IMR-90 (cell line): ENCODE measurements around the gene INAFM1.

Source experiments
- BHLHE40 ChIP-seq: fragments of 150-350 bp; IDR thresholded peaks from 2 replicates; pipeline ENCODE4 v1.6.1; 2016; ENCODE audit warnings: mild to moderate bottlenecking, low read depth, low read length
- CEBPB ChIP-seq: IDR thresholded peaks from 2 replicates; pipeline ENCODE4 v1.6.1; 2012; ENCODE audit warnings: low read depth, low read length, improper control_type of control experiment
- CTCF ChIP-seq: conservative IDR thresholded peaks from 2 replicates; pipeline ENCODE4 v1.5.1; 2012; ENCODE audit warnings: mild to moderate bottlenecking, low read depth, low read length, improper control_type of control experiment
- FOS ChIP-seq: fragments of 150-350 bp; IDR thresholded peaks from 2 replicates; pipeline ENCODE4 v1.6.1; 2016; ENCODE audit warnings: low read depth, low read length
- MAFK ChIP-seq: IDR thresholded peaks from 2 replicates; pipeline ENCODE4 v1.6.1; 2012; ENCODE audit warnings: low read depth, low read length, improper control_type of control experiment
- NFE2L2 ChIP-seq: fragments of 150-350 bp; IDR thresholded peaks from 2 replicates; pipeline ENCODE4 v1.6.1; 2016; ENCODE audit warnings: low read depth, mild to moderate bottlenecking, low read length
- POLR2A ChIP-seq: IDR thresholded peaks from 2 replicates; pipeline ENCODE4 v1.6.1; 2012; ENCODE audit warnings: mild to moderate bottlenecking, low read depth, low read length
- RAD21 ChIP-seq: IDR thresholded peaks from 2 replicates; pipeline ENCODE4 v1.6.1; 2012; ENCODE audit warnings: low read length, improper control_type of control experiment
- RFX5 ChIP-seq: IDR thresholded peaks from 2 replicates; pipeline ENCODE4 v1.8.0; 2012; ENCODE audit warnings: low read depth, mild to moderate bottlenecking, low read length, moderate library complexity
- SMC3 ChIP-seq: fragments of 150-350 bp; IDR thresholded peaks from 2 replicates; pipeline ENCODE4 v1.6.1; 2016; ENCODE audit warnings: low read depth, mild to moderate bottlenecking, antibody characterized with exemption, low read length, moderate library complexity
- USF2 ChIP-seq: fragments of 150-350 bp; IDR thresholded peaks from 2 replicates; pipeline ENCODE4 v1.6.1; 2017; ENCODE audit warnings: mild to moderate bottlenecking, antibody characterized with exemption, low read length, low read depth
- TF ChIP-seq, protein P1 (sequence below): fragments of 150-350 bp; IDR thresholded peaks from 2 replicates; pipeline ENCODE4 v1.6.1; 2016; ENCODE audit warnings: low read depth, mild to moderate bottlenecking, low read length, moderate library complexity, borderline replicate concordance

DNA sequence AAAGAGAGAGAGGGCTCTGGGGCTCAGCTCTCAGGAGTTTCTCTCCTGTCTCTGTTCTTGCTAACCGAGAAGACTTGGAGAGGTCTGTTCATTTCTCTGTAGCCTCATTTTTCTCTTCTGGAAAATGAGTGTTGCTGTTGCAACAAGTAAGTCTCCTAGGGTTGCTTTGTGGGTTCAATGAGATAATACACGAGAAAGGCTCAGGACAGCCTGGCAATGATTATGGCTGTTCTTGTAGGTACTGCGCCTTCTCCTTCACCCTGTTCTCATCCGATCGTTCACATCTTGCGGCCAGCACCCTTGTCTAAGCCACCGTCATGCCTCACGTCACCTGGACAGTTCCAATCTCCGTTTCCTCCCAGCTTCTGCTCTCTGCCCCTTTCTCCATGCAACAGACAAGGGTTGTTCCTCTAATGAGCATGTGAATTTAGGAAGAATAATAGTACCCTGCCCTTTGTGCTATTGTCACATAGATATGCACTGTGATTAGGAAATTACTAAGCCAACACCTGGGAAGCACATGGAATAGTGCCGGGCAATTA, 39.1 kb downstream of the INAFM1 start:
- no peak for TF ChIP-seq CEBPB
- no peak for TF ChIP-seq CTCF
- TF ChIP-seq POLR2A, result no peak
- no peak for TF ChIP-seq FOS
- TF ChIP-seq, protein P1, sequence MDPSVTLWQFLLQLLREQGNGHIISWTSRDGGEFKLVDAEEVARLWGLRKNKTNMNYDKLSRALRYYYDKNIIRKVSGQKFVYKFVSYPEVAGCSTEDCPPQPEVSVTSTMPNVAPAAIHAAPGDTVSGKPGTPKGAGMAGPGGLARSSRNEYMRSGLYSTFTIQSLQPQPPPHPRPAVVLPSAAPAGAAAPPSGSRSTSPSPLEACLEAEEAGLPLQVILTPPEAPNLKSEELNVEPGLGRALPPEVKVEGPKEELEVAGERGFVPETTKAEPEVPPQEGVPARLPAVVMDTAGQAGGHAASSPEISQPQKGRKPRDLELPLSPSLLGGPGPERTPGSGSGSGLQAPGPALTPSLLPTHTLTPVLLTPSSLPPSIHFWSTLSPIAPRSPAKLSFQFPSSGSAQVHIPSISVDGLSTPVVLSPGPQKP, result no peak
- no peak for TF ChIP-seq USF2
- no peak for TF ChIP-seq RAD21
- TF ChIP-seq SMC3, result no peak
- no peak for TF ChIP-seq BHLHE40
- no peak for TF ChIP-seq RFX5
- no peak for TF ChIP-seq NFE2L2
- no peak for TF ChIP-seq MAFK
